HEK293T (cell line): Measurements from ENCODE around the gene NRXN2.

ENCODE experiments used
- ARNT ChIP-seq: fragments of 450-650 bp; IDR thresholded peaks from 2 replicates; pipeline ENCODE4 v1.6.1; 2017; ENCODE audit warnings: mild to moderate bottlenecking
- BHLHE40 ChIP-seq: fragments of 450-650 bp; IDR thresholded peaks from 2 replicates; pipeline ENCODE4 v1.6.1; 2016; ENCODE audit warnings: mild to moderate bottlenecking, moderate library complexity, borderline replicate concordance
- CTBP1 ChIP-seq: fragments of 450-650 bp; IDR thresholded peaks from 2 replicates; pipeline ENCODE4 v1.6.1; 2016; ENCODE audit warnings: borderline replicate concordance
- FOXA1 ChIP-seq: fragments of 450-650 bp; IDR thresholded peaks from 2 replicates; pipeline ENCODE4 v1.6.1; 2016; ENCODE audit warnings: mild to moderate bottlenecking
- FOXK2 ChIP-seq: fragments of 450-650 bp; IDR thresholded peaks from 2 replicates; pipeline ENCODE4 v1.6.1; 2016; ENCODE audit warnings: mild to moderate bottlenecking
- FOXM1 ChIP-seq: fragments of 450-650 bp; IDR thresholded peaks from 2 replicates; pipeline ENCODE4 v1.6.1; 2017; ENCODE audit warnings: mild to moderate bottlenecking, borderline replicate concordance
- L3MBTL2 ChIP-seq: fragments of 450-650 bp; conservative IDR thresholded peaks from 2 replicates; pipeline ENCODE4 v1.6.1; 2016; ENCODE audit warnings: mild to moderate bottlenecking
- NFRKB ChIP-seq: fragments of 450-650 bp; IDR thresholded peaks from 2 replicates; pipeline ENCODE4 v1.6.1; 2016; ENCODE audit warnings: mild to moderate bottlenecking, moderate library complexity
- SP1 ChIP-seq: fragments of 450-650 bp; IDR thresholded peaks from 2 replicates; pipeline ENCODE4 v1.6.1; 2017
- SUZ12 ChIP-seq: fragments of 450-650 bp; IDR thresholded peaks from 2 replicates; pipeline ENCODE4 v1.6.1; 2016; ENCODE audit warnings: mild to moderate bottlenecking
- TARDBP ChIP-seq: fragments of 450-650 bp; IDR thresholded peaks from 2 replicates; pipeline ENCODE4 v1.6.1; 2016

DNA sequence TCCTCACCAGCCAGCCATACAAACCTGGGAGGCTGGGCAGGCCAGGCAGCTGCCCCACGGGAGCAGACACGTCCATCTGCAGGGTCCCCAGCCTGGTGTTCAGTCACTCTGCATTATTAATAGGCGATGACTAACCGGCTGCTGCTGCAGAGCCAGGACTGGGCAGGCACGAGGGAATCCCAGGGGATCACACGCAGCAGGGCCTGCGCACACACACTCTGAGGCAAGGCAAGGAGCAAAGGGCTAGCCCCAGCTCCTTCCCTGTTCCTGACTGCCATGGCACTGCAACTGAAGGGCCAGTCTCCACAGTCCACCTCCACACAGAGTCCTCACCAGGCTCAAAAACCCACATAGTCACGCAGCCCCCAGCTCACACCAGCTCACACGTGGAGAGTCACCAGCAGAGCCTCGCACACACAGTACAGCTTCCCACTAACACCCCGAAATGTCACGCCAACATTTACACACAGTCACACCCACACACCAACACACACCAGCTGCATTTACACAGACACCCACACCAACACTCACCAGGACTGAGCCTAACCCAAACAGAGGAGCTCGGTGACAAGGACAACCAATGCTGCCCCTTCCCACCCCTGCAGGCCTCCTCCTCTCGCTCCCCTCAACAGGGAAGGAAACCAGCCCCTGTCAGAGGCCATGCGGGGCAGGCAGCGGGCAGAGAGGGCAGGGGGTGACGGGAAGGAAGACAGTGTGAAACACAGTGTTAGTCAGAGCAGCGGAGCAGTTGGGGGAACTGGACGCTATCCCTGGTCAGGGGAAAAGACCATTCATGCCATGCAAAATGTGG lies 47.3 kb downstream of the NRXN2 start:
- TF ChIP-seq CTBP1, result no peak
- no peak for TF ChIP-seq FOXA1
- TF ChIP-seq TARDBP, result no peak
- TF ChIP-seq FOXM1, result no peak
- TF ChIP-seq L3MBTL2, result no peak
- no peak for TF ChIP-seq FOXK2
- TF ChIP-seq SP1, result no peak
- TF ChIP-seq BHLHE40, result no peak
- TF ChIP-seq NFRKB, result no peak
- no peak for TF ChIP-seq ARNT
- TF ChIP-seq SUZ12, result no peak
